IPS DF 6.9 (cell line): ENCODE data around the gene TIMP1.

Source experiments
- DNase-seq: peaks from one replicate; pipeline ENCODE4 v3.0.0-alpha.2; 2013; ENCODE audit warnings: low read depth, low spot score
- H3K27ac ChIP-seq: one replicate; pipeline ENCODE4 v1.5.1; 2013; ENCODE audit warnings: low read length, control low read depth
- H3K27me3 ChIP-seq: 2 replicates; pipeline ENCODE4 v1.6.1; 2013; ENCODE audit warnings: mild to moderate bottlenecking, low read length; ENCODE audit not compliant: control insufficient read depth, insufficient read depth
- H3K36me3 ChIP-seq: 2 replicates; pipeline ENCODE4 v1.6.1; 2013; ENCODE audit warnings: low read length; ENCODE audit not compliant: control insufficient read depth, insufficient read depth
- H3K4me1 ChIP-seq: 2 replicates; pipeline ENCODE4 v1.6.1; 2013; ENCODE audit warnings: low read length; ENCODE audit not compliant: control insufficient read depth, insufficient read depth
- H3K4me3 ChIP-seq: 2 replicates; pipeline ENCODE4 v1.5.1; 2013; ENCODE audit warnings: mild to moderate bottlenecking, low read length
- H3K9me3 ChIP-seq: 2 replicates; pipeline ENCODE4 v1.6.1; 2013; ENCODE audit warnings: low read length, inconsistent platforms; ENCODE audit not compliant: control insufficient read depth, insufficient read depth
- WGBS: extraction: QIAGEN DNeasy Blood & Tissue Kit; methylation state at CpG from one replicate; pipeline ENCODE4 v1.1.7; 2013; ENCODE audit warnings: mixed read lengths, missing lambda C conversion rate; ENCODE audit not compliant: insufficient read length, insufficient coverage; 5-methylcytosine and 5-hydroxymethylcytosine counted together

Gene TIMP1

DNA sequence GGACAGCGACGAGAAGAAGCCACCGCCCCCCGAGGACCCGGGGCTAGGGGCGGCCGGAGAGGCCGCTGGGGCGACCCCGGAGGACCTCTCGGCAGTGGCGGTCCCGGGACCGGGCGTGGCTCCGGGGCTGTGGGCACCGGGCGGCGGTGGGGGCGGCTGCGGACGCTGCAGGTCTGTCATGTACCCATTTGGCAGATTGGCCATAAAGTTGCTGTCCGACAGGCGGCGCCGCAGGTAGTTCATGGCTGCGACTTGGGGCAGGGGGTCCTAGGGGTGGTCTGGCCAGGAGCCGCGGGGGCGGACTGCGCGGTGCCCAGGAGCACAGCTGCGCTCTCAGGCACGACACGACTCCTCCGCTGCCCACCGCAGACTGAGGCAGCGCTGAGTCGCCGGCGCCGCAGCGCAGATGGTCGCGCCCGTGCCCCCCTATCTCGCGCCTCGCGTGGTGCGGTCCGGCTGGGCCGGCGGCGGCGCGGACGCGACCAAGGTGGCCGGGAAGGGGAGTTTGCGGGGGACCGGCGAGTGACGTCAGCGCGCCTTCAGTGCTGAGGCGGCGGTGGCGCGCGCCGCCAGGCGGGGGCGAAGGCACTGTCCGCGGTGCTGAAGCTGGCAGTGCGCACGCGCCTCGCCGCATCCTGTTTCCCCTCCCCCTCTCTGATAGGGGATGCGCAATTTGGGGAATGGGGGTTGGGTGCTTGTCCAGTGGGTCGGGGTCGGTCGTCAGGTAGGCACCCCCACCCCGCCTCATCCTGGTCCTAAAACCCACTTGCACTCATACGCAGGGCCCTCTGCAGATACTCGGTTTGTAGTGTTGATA lies 37.5 kb downstream of the TIMP1 start, which contains the start of gene SYN1:
Gene SYN1 (minus strand): TSS at position 372 of the 817 bp plus-strand sequence. CDS start 129 bp downstream, at position 243.
- no peaks in the 10 kb centered on the region for H3K27me3 ChIP-seq
- H3K27ac ChIP-seq, result no peak within 1 kb of the TSS
- no peak for DNase-seq
- WGBS, result no CpG with 5 or more reads among the region's 88 CpGs
- no peaks in the 10 kb centered on the region for H3K9me3 ChIP-seq
- H3K4me3 ChIP-seq, result peak within 1 kb of the TSS; percentile 73; the same call in 1 of the 2 replicates
- peaks cover 5% of the 10 kb centered on the region for H3K4me1 ChIP-seq
- no peaks in the 10 kb centered on the region for H3K36me3 ChIP-seq

DNA sequence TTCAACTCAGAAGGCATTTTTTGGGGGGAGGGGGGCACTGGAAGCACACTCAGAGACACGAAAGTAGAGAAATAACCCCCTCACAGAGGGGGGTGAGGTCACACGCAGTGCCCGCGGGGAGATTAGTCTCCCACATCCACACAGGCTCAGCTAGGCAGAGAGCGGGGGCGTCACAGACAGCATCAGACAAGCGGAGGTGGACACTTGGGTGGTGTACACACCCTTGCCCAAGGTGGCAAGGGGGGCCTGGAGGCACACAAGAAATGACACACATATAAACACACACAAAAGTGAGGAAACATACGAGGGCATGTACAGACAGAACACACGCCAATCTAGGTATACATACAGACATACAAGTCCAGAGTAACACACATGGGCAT lies 38.1 kb downstream of the TIMP1 start:
- WGBS, result no CpG with 5 or more reads among the region's 9 CpGs
- Histone ChIP-seq H3K27me3 (no peaks in the 10 kb centered on the region), H3K27ac (no peak overlapping the region), H3K9me3 (no peaks in the 10 kb centered on the region), H3K36me3 (no peaks in the 10 kb centered on the region), H3K4me1 (peaks cover 5% of the 10 kb centered on the region), H3K4me3 (peak overlapping the region; percentile 30; the same call in 1 of the 2 replicates)
- no peak for DNase-seq

DNA sequence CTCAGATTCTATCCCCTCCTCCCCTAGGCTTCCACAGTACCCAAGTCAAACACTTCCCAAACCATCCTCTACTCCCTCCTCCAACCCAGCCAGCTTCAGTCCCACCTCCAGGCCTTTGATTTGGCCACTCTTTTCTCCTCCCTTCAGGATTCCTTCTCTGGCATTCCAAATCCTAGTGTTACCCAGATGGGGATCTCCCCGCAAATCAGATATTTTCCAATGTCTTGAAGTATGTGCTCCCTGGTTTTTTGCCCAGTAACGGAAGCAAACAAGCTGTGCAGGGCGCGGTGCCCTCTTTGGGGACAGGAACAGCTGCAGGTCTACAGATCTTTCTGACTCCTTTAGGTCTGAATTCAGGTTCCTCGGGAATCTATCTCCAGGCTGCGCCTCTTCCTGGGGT lies 39.6 kb downstream of the TIMP1 start:
- no peak for DNase-seq
- no peaks in the 10 kb centered on the region for H3K36me3 ChIP-seq
- H3K4me3 ChIP-seq, result no peak overlapping the region
- WGBS, result no CpG with 5 or more reads among the region's 6 CpGs
- no peaks in the 10 kb centered on the region for H3K27me3 ChIP-seq
- H3K4me1 ChIP-seq, result peaks cover 5% of the 10 kb centered on the region
- no peaks in the 10 kb centered on the region for H3K9me3 ChIP-seq
- no peak overlapping the region for H3K27ac ChIP-seq

DNA sequence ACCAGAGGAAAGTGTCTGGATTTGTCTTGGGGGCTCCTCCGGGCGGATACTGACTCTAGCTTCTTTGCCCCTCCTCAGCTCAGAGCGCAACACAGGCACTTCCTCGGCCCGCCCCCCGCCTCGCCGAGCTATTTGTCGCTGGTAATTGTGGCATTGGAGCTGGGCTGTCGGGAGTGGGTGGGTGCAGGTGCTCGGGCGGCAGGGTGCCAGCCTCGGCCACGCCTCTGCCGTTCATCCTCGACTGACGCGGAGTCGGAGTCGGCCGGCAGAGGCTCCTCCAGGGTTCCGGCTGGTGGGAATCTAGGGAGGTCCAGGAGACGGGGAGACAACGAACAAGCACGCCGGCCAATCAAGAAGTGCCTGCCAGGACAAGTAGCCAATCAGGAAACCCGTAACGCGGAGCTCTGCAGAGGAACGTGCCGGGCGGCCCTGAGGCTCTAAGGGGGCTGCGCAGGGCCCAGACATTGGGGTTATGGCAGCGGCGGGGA lies 41.3 kb downstream of the TIMP1 start:
- Histone ChIP-seq H3K9me3 (no peaks in the 10 kb centered on the region), H3K27ac (no peak overlapping the region), H3K27me3 (no peaks in the 10 kb centered on the region), H3K4me3 (peak overlapping the region; percentile 10; the same call in 1 of the 2 replicates), H3K4me1 (peaks cover 5% of the 10 kb centered on the region), H3K36me3 (no peaks in the 10 kb centered on the region)
- no CpG with 5 or more reads among the region's 35 CpGs for WGBS
- DNase-seq, result peak; percentile 55

DNA sequence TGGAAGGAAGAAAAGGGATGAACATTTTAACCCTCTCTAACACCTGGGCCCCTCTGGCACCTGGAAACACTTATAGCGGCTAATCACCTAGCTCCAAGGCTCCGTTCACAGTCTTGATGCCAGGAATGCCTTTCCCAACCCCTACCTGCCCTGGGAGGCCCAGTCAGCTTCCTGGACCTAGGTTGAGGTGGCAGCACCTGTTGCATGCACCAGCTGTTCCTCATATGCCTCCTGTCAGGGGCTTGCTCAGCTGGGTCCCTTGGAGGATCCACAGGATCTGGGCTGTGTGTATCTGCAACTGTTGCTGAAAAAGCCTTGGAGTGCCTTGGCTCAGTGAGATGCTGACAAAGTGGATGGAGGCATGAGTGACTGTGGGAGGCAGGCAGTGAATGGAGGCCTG lies 43.1 kb downstream of the TIMP1 start:
- Histone ChIP-seq H3K4me3 (no peak overlapping the region), H3K27ac (no peak overlapping the region), H3K36me3 (no peaks in the 10 kb centered on the region), H3K4me1 (peaks cover 5% of the 10 kb centered on the region), H3K9me3 (no peaks in the 10 kb centered on the region), H3K27me3 (no peaks in the 10 kb centered on the region)
- WGBS, result no CpG with 5 or more reads among the region's 2 CpGs
- DNase-seq, result no peak

DNA sequence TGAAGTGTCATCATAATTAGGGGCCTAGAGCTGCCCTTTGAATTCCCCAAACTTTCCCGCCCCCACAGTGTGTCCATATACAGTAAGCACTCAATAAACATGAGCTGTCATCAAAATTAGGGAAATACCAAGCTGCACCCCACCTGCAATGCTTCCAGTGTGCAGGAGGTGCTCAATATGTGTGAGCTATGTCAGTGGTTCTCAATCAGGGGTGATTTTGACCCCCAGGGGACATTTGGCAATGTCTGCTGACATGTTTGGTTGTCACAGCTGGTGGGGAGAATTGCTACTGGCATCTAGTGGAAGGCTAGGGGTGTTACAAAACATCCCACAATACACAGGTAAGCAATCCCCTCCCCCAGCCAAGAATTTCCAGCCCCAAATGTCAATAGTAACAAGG lies 46.7 kb downstream of the TIMP1 start:
- DNase-seq, result no peak
- Histone ChIP-seq H3K4me1 (peaks cover 5% of the 10 kb centered on the region), H3K4me3 (no peak overlapping the region), H3K27ac (no peak overlapping the region), H3K9me3 (no peaks in the 10 kb centered on the region), H3K27me3 (no peaks in the 10 kb centered on the region), H3K36me3 (no peaks in the 10 kb centered on the region)
- no CpG with 5 or more reads among the region's 1 CpG for WGBS

DNA sequence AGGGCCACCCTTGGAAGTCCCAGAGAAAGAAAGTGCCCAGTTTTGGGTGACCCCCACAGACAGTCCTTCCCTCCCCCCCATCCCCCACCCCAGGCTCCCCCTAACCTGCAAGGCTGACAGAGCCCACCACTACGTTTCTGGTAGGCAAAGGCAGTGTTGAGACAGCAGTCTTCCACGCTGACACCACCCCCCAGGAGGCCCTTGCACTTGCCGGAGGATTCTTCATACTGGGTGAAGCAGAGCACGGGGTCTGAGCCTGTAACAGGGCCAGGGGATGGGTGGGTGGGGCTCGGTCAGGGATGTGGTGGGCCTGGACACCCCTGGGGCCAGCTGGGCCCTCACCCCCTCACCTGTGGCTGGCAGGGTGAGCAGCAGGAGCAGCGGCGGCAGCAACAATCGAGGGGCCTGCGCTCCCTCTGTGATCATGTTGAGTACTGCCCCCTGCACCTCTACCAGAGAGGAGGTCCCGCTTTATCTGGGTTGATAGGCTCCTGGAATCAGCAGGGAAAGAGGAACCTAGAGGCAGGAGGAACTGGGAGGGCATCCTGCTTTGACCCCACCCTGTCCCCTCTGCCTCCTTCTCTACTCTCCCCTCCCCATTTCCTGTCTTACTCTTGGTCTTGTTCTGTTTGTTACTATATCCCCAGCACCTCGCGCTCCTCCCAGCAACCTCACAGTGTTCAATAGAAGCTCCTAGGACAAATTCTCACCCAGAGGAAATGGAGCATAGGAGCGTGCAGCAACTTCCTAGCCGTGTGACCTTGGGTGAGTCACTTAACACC lies 47.4 kb downstream of the TIMP1 start, which contains the start of gene CFP:
Gene CFP (minus strand): TSS at position 512 of the 782 bp plus-strand sequence. CDS start 86 bp downstream, at position 426.
- peaks cover 3% of the 10 kb centered on the region; the same call in 1 of the 2 replicates for H3K4me1 ChIP-seq
- H3K4me3 ChIP-seq, result no peak within 1 kb of the TSS
- no peak within 1 kb of the TSS for H3K27ac ChIP-seq
- H3K27me3 ChIP-seq, result no peaks in the 10 kb centered on the region
- no peaks in the 10 kb centered on the region for H3K36me3 ChIP-seq
- DNase-seq, result no peak
- no CpG with 5 or more reads among the region's 14 CpGs for WGBS
- no peaks in the 10 kb centered on the region for H3K9me3 ChIP-seq

DNA sequence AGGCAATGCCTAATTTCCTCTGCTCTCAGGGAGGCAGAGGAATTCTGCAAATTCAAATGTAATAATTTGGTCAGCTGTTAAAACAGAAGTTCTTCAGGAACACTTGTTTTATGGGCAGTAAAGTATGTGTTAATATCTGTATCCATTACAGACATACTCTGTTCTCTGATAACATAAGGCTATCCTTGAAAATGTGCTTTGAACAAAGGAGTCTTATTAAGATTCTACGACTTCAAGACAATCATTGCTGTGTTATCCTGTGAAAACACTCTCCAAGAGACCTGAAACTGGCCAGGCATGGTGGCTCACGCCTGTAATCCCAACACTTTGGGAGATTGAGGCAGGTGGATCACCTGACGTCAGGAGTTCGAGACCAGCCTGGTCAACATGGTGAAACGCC lies 49.4 kb downstream of the TIMP1 start:
- H3K36me3 ChIP-seq, result no peaks in the 10 kb centered on the region
- DNase-seq, result no peak
- WGBS, result no CpG with 5 or more reads among the region's 5 CpGs
- no peaks in the 10 kb centered on the region for H3K9me3 ChIP-seq
- no peak overlapping the region for H3K27ac ChIP-seq
- H3K4me1 ChIP-seq, result peaks cover 3% of the 10 kb centered on the region; the same call in 1 of the 2 replicates
- H3K4me3 ChIP-seq, result no peak overlapping the region
- H3K27me3 ChIP-seq, result no peaks in the 10 kb centered on the region

DNA sequence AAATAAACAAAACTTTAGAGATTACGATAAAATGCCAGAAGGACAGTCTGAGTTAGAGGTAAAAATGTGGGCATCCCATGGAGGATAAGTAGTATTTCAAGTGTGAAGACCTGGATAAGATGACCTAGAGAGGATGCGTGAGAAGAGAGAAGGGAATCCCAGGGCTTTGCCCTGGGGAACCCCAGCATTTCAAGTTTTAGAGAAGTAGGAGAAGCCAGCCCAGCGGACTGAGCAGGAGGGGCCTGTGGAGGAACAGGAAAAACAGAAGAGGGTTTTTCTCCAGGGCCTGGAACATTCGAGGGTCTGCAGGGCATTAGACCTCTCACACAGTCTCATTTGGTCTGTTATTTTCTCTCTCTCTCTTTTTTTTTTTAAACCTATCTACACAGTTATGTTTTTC lies 50.4 kb downstream of the TIMP1 start:
- Histone ChIP-seq H3K27me3 (no peaks in the 10 kb centered on the region), H3K27ac (no peak overlapping the region), H3K4me3 (no peak overlapping the region), H3K36me3 (no peaks in the 10 kb centered on the region), H3K4me1 (peaks cover 3% of the 10 kb centered on the region; the same call in 1 of the 2 replicates), H3K9me3 (no peaks in the 10 kb centered on the region)
- WGBS, result no CpG with 5 or more reads among the region's 4 CpGs
- DNase-seq, result no peak
